Suprapubic skin (tissue), 4 donors: ENCODE results near the gene BCL2L15.

ENCODE experiments used
- POLR2A ChIP-seq, 2 donors: fragments of 450-650 bp; IDR thresholded peaks; one replicate each; pipeline ENCODE4 v1.6.1; 2017; ENCODE audit warnings: antibody characterized with exemption in 2 of 2, mild to moderate bottlenecking in 2 of 2, moderate library complexity in 2 of 2
- POLR2AphosphoS5 ChIP-seq, 3 donors: sonication (generic); formaldehyde crosslinking; IDR thresholded peaks; one replicate each; pipeline ENCODE4 v1.6.1; 2017; ENCODE audit warnings: antibody characterized with exemption in 3 of 3
- TF ChIP-seq, protein P1 (sequence below), 2 donors: fragments of 200-600 bp in 1 of 2; fragments of 450-650 bp in 1 of 2; sonication (generic) in 1 of 2; IDR thresholded peaks; one replicate each; pipeline ENCODE4 v1.5.1; 2016 to 2019; ENCODE audit warnings: antibody characterized with exemption in 2 of 2, mild to moderate bottlenecking in 1 of 2, moderate library complexity in 1 of 2

DNA sequence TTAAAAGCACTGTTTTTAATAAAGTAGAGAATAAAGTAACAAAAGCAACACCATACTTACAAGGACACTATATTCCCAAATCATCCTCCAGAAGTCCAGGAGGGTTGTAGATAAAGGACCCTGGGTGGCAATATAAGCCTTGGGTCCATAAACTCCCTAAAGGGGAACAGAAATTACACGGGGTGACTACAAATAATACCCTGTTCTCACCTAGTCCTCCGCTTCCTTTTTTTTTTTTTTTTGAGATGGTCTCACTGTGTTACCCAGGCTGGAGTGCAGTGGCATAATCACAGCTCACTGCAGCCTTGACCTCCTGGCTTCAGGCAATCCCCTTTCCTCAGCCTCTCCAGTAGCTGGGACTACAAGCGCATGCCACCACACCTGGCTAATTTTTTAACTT is 29.0 kb downstream of the BCL2L15 start:
- TF ChIP-seq, protein P1, sequence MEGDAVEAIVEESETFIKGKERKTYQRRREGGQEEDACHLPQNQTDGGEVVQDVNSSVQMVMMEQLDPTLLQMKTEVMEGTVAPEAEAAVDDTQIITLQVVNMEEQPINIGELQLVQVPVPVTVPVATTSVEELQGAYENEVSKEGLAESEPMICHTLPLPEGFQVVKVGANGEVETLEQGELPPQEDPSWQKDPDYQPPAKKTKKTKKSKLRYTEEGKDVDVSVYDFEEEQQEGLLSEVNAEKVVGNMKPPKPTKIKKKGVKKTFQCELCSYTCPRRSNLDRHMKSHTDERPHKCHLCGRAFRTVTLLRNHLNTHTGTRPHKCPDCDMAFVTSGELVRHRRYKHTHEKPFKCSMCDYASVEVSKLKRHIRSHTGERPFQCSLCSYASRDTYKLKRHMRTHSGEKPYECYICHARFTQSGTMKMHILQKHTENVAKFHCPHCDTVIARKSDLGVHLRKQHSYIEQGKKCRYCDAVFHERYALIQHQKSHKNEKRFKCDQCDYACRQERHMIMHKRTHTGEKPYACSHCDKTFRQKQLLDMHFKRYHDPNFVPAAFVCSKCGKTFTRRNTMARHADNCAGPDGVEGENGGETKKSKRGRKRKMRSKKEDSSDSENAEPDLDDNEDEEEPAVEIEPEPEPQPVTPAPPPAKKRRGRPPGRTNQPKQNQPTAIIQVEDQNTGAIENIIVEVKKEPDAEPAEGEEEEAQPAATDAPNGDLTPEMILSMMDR (IDR thresholded peaks at IDR 0.05) = no peak
- TF ChIP-seq POLR2A (IDR thresholded peaks at IDR 0.05) (no peak), POLR2AphosphoS5 (IDR thresholded peaks at IDR 0.05) (no peak)
